HCT116 (cell line): ENCODE results near the gene MYL5.

Source experiments
- ATF3 ChIP-seq: IDR thresholded peaks from 2 replicates; pipeline ENCODE4 v1.6.1; 2012
- CTCF ChIP-seq, 3 experiments: fragments of 200-600 bp in 1 of 3; sonication (generic) in 1 of 3; IDR thresholded peaks in 2 of 3; conservative IDR thresholded peaks in 1 of 3; 2 replicates each; pipeline ENCODE4 v1.5.1; 2012 to 2017; ENCODE audit warnings: low read depth in 2 of 3, low read length in 2 of 3, antibody characterized with exemption in 1 of 3, borderline replicate concordance in 1 of 3, control low read depth in 1 of 3, mild to moderate bottlenecking in 1 of 3, mixed read lengths in 1 of 3, mixed run types in 1 of 3, moderate library complexity in 1 of 3; ENCODE audit not compliant: insufficient read depth in 1 of 3
- EGR1 ChIP-seq: IDR thresholded peaks from 2 replicates; pipeline ENCODE4 v1.6.1; 2012; ENCODE audit warnings: low read depth
- EZH2 ChIP-seq: fragments of 200-600 bp; sonication (generic); IDR thresholded peaks from 2 replicates; pipeline ENCODE4 v1.6.1; 2017; ENCODE audit warnings: antibody characterized with exemption, mixed run types
- EZH2phosphoT487 ChIP-seq: fragments of 200-600 bp; IDR thresholded peaks from 2 replicates; pipeline ENCODE4 v1.6.1; 2018; ENCODE audit warnings: antibody characterized with exemption, borderline replicate concordance
- MAX ChIP-seq: IDR thresholded peaks from 2 replicates; pipeline ENCODE4 v1.6.1; 2012
- POLR2A ChIP-seq: IDR thresholded peaks from 2 replicates; pipeline ENCODE4 v1.7.0; 2011; ENCODE audit warnings: borderline replicate concordance; ENCODE audit not compliant: insufficient read depth, insufficient read length; ENCODE audit errors: extremely low read depth
- RAD21 ChIP-seq: IDR thresholded peaks from 2 replicates; pipeline ENCODE4 v1.6.1; 2012; ENCODE audit warnings: low read depth, mild to moderate bottlenecking
- SP1 ChIP-seq: IDR thresholded peaks from 2 replicates; pipeline ENCODE4 v1.6.1; 2012; ENCODE audit warnings: low read depth

GRCh38 chr4:675036-675882 is 917 bp downstream of the MYL5 start:
- TF ChIP-seq SP1 (no peak), POLR2A (no peak), RAD21 (no peak), ATF3 (no peak), CTCF (IDR thresholded peaks at IDR 0.05 in 2 of 3, conservative IDR thresholded peaks at IDR 0.05 in 1 of 3; ENCODE audit: borderline replicate concordance in 1 of 3, insufficient read depth in 1 of 3, low read depth in 2 of 3, low read length in 2 of 3) (no peak), EZH2phosphoT487 (no peak), EZH2 (no peak), EGR1 (no peak), MAX (no peak)
